Ishikawa (cell line): ENCODE data around the gene RABGEF1.

Experiments used
- CEBPB ChIP-seq: IDR thresholded peaks from 2 replicates; pipeline ENCODE4 v1.6.1; 2012
- CREB1 ChIP-seq: IDR thresholded peaks from 2 replicates; pipeline ENCODE4 v1.6.1; 2012; ENCODE audit warnings: low read depth
- MAX ChIP-seq: IDR thresholded peaks from 2 replicates; pipeline ENCODE4 v1.6.1; 2012
- RAD21 ChIP-seq: IDR thresholded peaks from 2 replicates; pipeline ENCODE4 v1.6.1; 2012; ENCODE audit warnings: low read depth

- TF ChIP-seq CEBPB (no peak), MAX (no peak), CREB1 (no peak), RAD21 (no peak)
Observed at GRCh38 chr7:66847879-66848790, 107.6 kb downstream of the RABGEF1 start.
